GM20000 (cell line): ENCODE results near the gene HP.

ENCODE experiments used
- DNase-seq: peaks from one replicate; pipeline ENCODE4 v3.0.0; 2012; ENCODE audit warnings: low spot score
- CTCF ChIP-seq: IDR thresholded peaks from 2 replicates; pipeline ENCODE4 v1.5.1; 2012; ENCODE audit warnings: mild to moderate bottlenecking, control low read depth; ENCODE audit errors: extremely low read depth, missing control alignments

HP gene

GRCh38 chr16:72109300-72109699 lies 55.0 kb downstream of the HP start:
- no peak for TF ChIP-seq CTCF
- DNase-seq = no peak

- TF ChIP-seq CTCF = no peak
These were observed 55.7 kb downstream of the HP start for GRCh38 chr16:72109966-72110530.

More at GRCh38 chr16:72109966-72110530, 55.7 kb downstream of the HP start:
- DNase-seq = no peak
